Pancreas (tissue), 10 donors: ENCODE data around the gene SLC24A3. TPM values are rescaled to one million over a fixed set of nuclear protein-coding genes. Genes with fewer than 3 reads are reported as not detected.

Experiments
- ATAC-seq, 4 donors: fragments of 200-7000 bp; cut with Tn5 transposase; one replicate each; pipeline versions ENCODE4 v1.8.0 to v1.9.1; 2020; ENCODE audit warnings: mild to moderate bottlenecking in 4 of 4, moderate library complexity in 4 of 4
- DNase-seq, 6 donors: peaks; one replicate each; pipeline ENCODE4 v3.0.0-alpha.2; 2020
- FAIRE-seq: peaks from 2 replicates; lab custom pipeline; 2012; peaks lifted over from hg19 to GRCh38; lab: Jason Lieb, UNC
- H3K27ac ChIP-seq, 4 donors: fragments of 200-600 bp; sonication (generic); 1 replicate in 3 of 4; 2 replicates in 1 of 4; pipeline versions ENCODE4 v1.5.0 to v1.8.0; 2020
- H3K27me3 ChIP-seq, 4 donors: fragments of 200-600 bp; one replicate each; pipeline ENCODE4 v1.8.0; 2021
- H3K36me3 ChIP-seq, 3 donors: fragments of 200-600 bp; sonication (generic) in 1 of 3; one replicate each; pipeline versions ENCODE4 v1.5.0 to v1.8.0; 2020 to 2021
- H3K4me1 ChIP-seq, 3 donors: fragments of 200-600 bp; one replicate each; pipeline ENCODE4 v1.8.0; 2021
- H3K4me3 ChIP-seq, 4 donors: fragments of 200-600 bp; sonication (generic) in 2 of 4; one replicate each; pipeline versions ENCODE4 v1.5.0 to v1.8.0; 2020 to 2021
- H3K9me3 ChIP-seq, 4 donors: fragments of 200-600 bp; one replicate each; pipeline ENCODE4 v1.8.0; 2021
- CTCF ChIP-seq, 4 donors: fragments of 200-600 bp; sonication (generic) in 3 of 4; IDR thresholded peaks; one replicate each; pipeline versions ENCODE4 v1.5.0 to v1.8.0; 2021; ENCODE audit warnings: antibody characterized with exemption in 4 of 4
- whole genome bisulfite sequencing, 2 donors: extraction: QIAGEN DNeasy Blood & Tissue Kit; methylation state at CpG; one replicate each; pipeline ENCODE4 v1.1.7; 2013; 5-methylcytosine and 5-hydroxymethylcytosine counted together
- intact Hi-C, 3 donors: fragments of 100-400 bp; cut with DNase I; formaldehyde crosslinking; loops; one replicate each; pipeline versions ENCODE4 v1.11.1 to v1.14.2; 2022
- polyA plus RNA-seq, 2 donors: library from polyadenylated mRNA; stranded (reverse); fragments of 200-250 nt; gene quantifications; one replicate each; pipeline ENCODE4 v1.2.3, GENCODE V29; 2013
- total RNA-seq, 6 donors: library from RNA; stranded (reverse); fragmentation: NEBNext Ultra II Directional in 4 of 6; extraction: Animal tissue kit (Norgen Biotek cat#: 25700) in 4 of 6; gene quantifications; one replicate each; pipeline versions ENCODE4 v1.2.1 to v1.2.4, GENCODE V29; 2021 to 2023
- donor health status: healthy with polysubstance abuse.
- donor health status: DM: no; HTN: no; CAD: no; lungs with moderate emphysema.
- donor health status: DM: no; HTN: no; CAD: no.
- donor health status: control.
- donor health status: control.
- donor health status: Bipolar disorder and iron deficiency.
- donor health status: DM: yes; HTN: yes; CAD: no.
- donor health status: DM: no; HTN: no; CAD: no.
- donor health status: DM: no; HTN: no; CAD: no.
- donor health status: DM: yes; HTN: yes; CAD: no.

The SLC24A3 gene
- total and polyA plus RNA-seq, 8 donors: 0.28 to 0.87 (median 0.49) TPM

GRCh38 chr20:19771031-19771430, 558.6 kb downstream of the SLC24A3 start:
- no peaks in the 10 kb centered on the region for H3K36me3 ChIP-seq
- no peaks in the 10 kb centered on the region for H3K9me3 ChIP-seq
- WGBS, 2 donors: 97 to 100% methylated on average over 2 of the region's 2 CpGs
- DNase-seq (no peak), ATAC-seq (no peak), FAIRE-seq (no peak)
- no peaks in the 10 kb centered on the region for H3K27me3 ChIP-seq
- H3K4me3 ChIP-seq: no peak overlapping the region
- no peak overlapping the region for H3K27ac ChIP-seq
- no peaks in the 10 kb centered on the region for H3K4me1 ChIP-seq
- intact Hi-C loops: no loop called here
- no peak for TF ChIP-seq CTCF (IDR thresholded peaks at IDR 0.05)
